Sigmoid colon (tissue), 4 donors: ENCODE results near the gene ERP44.

ENCODE experiments used
- POLR2A ChIP-seq, 2 donors: fragments of 450-650 bp; IDR thresholded peaks; one replicate each; pipeline ENCODE4 v1.6.1; 2016; ENCODE audit warnings: antibody characterized with exemption in 2 of 2, mild to moderate bottlenecking in 2 of 2, moderate library complexity in 2 of 2
- POLR2AphosphoS5 ChIP-seq, 4 donors: sonication (generic); formaldehyde crosslinking; IDR thresholded peaks; one replicate each; pipeline ENCODE4 v1.6.1; 2017; ENCODE audit warnings: antibody characterized with exemption in 4 of 4
- TF ChIP-seq, protein P1 (sequence below), 4 experiments: fragments of 450-650 bp in 3 of 4; fragments of 200-600 bp in 1 of 4; IDR thresholded peaks; one replicate each; pipeline ENCODE4 v1.5.1; 2016 to 2019; ENCODE audit warnings: antibody characterized with exemption in 4 of 4, mild to moderate bottlenecking in 3 of 4, moderate library complexity in 2 of 4

DNA sequence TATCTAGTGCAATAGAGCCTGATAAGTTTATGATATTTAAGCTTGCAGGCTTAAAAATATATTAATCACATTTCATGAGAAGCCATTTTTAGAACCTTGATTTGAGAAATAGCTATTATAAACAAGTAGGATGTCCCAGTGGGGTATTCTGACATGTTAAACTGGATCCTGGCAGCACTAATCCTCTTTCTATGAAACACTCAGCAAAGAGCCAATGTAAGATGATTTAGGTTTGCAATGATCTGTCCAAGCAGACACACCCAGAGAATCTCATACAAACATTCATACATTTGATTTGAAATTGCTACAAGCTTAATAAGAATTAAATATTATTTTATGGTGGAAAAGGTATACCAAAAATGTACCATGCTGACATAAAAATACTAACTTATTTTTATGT is 86.5 kb downstream of the ERP44 start:
- TF ChIP-seq, protein P1, sequence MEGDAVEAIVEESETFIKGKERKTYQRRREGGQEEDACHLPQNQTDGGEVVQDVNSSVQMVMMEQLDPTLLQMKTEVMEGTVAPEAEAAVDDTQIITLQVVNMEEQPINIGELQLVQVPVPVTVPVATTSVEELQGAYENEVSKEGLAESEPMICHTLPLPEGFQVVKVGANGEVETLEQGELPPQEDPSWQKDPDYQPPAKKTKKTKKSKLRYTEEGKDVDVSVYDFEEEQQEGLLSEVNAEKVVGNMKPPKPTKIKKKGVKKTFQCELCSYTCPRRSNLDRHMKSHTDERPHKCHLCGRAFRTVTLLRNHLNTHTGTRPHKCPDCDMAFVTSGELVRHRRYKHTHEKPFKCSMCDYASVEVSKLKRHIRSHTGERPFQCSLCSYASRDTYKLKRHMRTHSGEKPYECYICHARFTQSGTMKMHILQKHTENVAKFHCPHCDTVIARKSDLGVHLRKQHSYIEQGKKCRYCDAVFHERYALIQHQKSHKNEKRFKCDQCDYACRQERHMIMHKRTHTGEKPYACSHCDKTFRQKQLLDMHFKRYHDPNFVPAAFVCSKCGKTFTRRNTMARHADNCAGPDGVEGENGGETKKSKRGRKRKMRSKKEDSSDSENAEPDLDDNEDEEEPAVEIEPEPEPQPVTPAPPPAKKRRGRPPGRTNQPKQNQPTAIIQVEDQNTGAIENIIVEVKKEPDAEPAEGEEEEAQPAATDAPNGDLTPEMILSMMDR (IDR thresholded peaks at IDR 0.05) = no peak
- TF ChIP-seq POLR2A (IDR thresholded peaks at IDR 0.05) (no peak), POLR2AphosphoS5 (IDR thresholded peaks at IDR 0.05) (no peak)
